ENCODE measurements around the gene UBE2L5.

- no peak for TF ChIP-seq EZH2 (IDR thresholded peaks at IDR 0.05)
- no peak for TF ChIP-seq POLR2AphosphoS5 (IDR thresholded peaks at IDR 0.05; ENCODE audit: borderline replicate concordance, low read depth, low read length)
- no peak for TF ChIP-seq FOXP2 (optimal IDR thresholded peaks at IDR 0.05; ENCODE audit: control extremely low read depth, extremely low read length, insufficient read depth)
Measured at GRCh38 chr13:30418717-30419459, 3.4 kb upstream of the UBE2L5 start.

Measured in SK-N-MC (cell line).